WTC11 (cell line): ENCODE data around the gene ABCB11. TPM values are rescaled to one million over a fixed set of nuclear protein-coding genes. Genes with fewer than 3 reads are reported as not detected.
"Not testable (repeated sequence)": the region's sequence is repeated elsewhere in the genome, so short reads cannot be mapped to it uniquely, and the experiment has no call there.

ENCODE experiments used
- ATAC-seq: fragments of 200-7000 bp; cut with Tn5 transposase; 2 replicates; pipeline ENCODE4 v1.10.0; 2021; ENCODE audit warnings: mild to moderate bottlenecking, moderate library complexity
- CTCF ChIA-PET: fragments of 300-600 bp; sonication (Branson Sonifier 250); formaldehyde crosslinking; loops from one replicate; lab custom pipeline; 2021; ENCODE audit warnings: antibody characterized with exemption; lab: Charles Lee
- POLR2A ChIA-PET: fragments of 350-600 bp; sonication (Branson Sonifier 250); formaldehyde crosslinking; loops from one replicate; lab custom pipeline; 2021; ENCODE audit warnings: antibody characterized with exemption; lab: Charles Lee
- DNase-seq: peaks from one replicate; pipeline ENCODE4 v3.0.0; 2021; ENCODE audit warnings: low spot score
- H3K27ac Mint-ChIP-seq: 2 replicates; pipeline ENCODE4 v1.8.0; 2021; ENCODE audit warnings: mixed read lengths
- H3K27me3 Mint-ChIP-seq: 2 replicates; pipeline ENCODE4 v1.8.0; 2021; ENCODE audit warnings: low read depth, mild to moderate bottlenecking, moderate library complexity, mixed read lengths
- H3K36me3 Mint-ChIP-seq: 2 replicates; pipeline ENCODE4 v1.8.0; 2021; ENCODE audit warnings: mixed read lengths
- H3K4me1 Mint-ChIP-seq: 2 replicates; pipeline ENCODE4 v1.8.0; 2022; ENCODE audit warnings: mixed read lengths
- H3K4me3 Mint-ChIP-seq: 2 replicates; pipeline ENCODE4 v1.8.0; 2021; ENCODE audit warnings: mild to moderate bottlenecking, moderate library complexity, mixed read lengths
- H3K9me3 Mint-ChIP-seq: 2 replicates; pipeline ENCODE4 v1.8.0; 2021; ENCODE audit warnings: mixed read lengths
- ATF2 ChIP-seq: sonication (generic); formaldehyde crosslinking; IDR thresholded peaks from 2 replicates; pipeline ENCODE4 v1.8.1; 2022; ENCODE audit warnings: low read depth, missing genetic modification reagents, borderline replicate concordance
- ATF6 ChIP-seq: sonication (generic); formaldehyde crosslinking; IDR thresholded peaks from 2 replicates; pipeline ENCODE4 v1.8.1; 2023; ENCODE audit warnings: mild to moderate bottlenecking, missing genetic modification reagents
- CTCF ChIP-seq: fragments of 200-600 bp; IDR thresholded peaks from 2 replicates; pipeline ENCODE4 v1.8.0; 2022; ENCODE audit warnings: antibody characterized with exemption
- ETV6 ChIP-seq: sonication (generic); formaldehyde crosslinking; IDR thresholded peaks from 2 replicates; pipeline ENCODE4 v1.8.1; 2022; ENCODE audit warnings: mild to moderate bottlenecking, missing genetic modification reagents
- HMGA2 ChIP-seq: fragments of 250-450 bp; sonication (Bioruptor Pico); IDR thresholded peaks from 2 replicates; pipeline ENCODE4 v1.4.0; 2021; ENCODE audit warnings: mild to moderate bottlenecking, moderate library complexity
- IRF2 ChIP-seq: sonication (generic); formaldehyde crosslinking; IDR thresholded peaks from 2 replicates; pipeline ENCODE4 v1.8.0; 2022; ENCODE audit warnings: low read depth, missing genetic modification reagents, borderline replicate concordance
- JUN ChIP-seq: sonication (generic); formaldehyde crosslinking; IDR thresholded peaks from 2 replicates; pipeline ENCODE4 v1.8.0; 2023; ENCODE audit warnings: mild to moderate bottlenecking, missing genetic modification reagents
- NFATC4 ChIP-seq: fragments of 250-450 bp; sonication (Bioruptor Pico); IDR thresholded peaks from 2 replicates; pipeline ENCODE4 v1.9.0; 2021; ENCODE audit warnings: mild to moderate bottlenecking
- NR2C2 ChIP-seq: sonication (generic); formaldehyde crosslinking; IDR thresholded peaks from 2 replicates; pipeline ENCODE4 v1.8.0; 2022; ENCODE audit warnings: mild to moderate bottlenecking, missing genetic modification reagents
- RELA ChIP-seq: sonication (generic); formaldehyde crosslinking; IDR thresholded peaks from 2 replicates; pipeline ENCODE4 v1.8.1; 2022; ENCODE audit warnings: missing genetic modification reagents, mild to moderate bottlenecking, borderline replicate concordance
- SMAD3 ChIP-seq: sonication (generic); formaldehyde crosslinking; IDR thresholded peaks from 2 replicates; pipeline ENCODE4 v1.8.0; 2022; ENCODE audit warnings: missing genetic modification reagents, mild to moderate bottlenecking, borderline replicate concordance
- USF1 ChIP-seq: sonication (generic); formaldehyde crosslinking; IDR thresholded peaks from 2 replicates; pipeline ENCODE4 v1.8.0; 2022; ENCODE audit warnings: mild to moderate bottlenecking, missing genetic modification reagents
- ZMAT4 ChIP-seq: fragments of 250-450 bp; sonication (Bioruptor Pico); IDR thresholded peaks from 2 replicates; pipeline ENCODE4 v1.9.0; 2021; ENCODE audit warnings: mild to moderate bottlenecking
- ZNF396 ChIP-seq: fragments of 250-450 bp; sonication (Bioruptor Pico); IDR thresholded peaks from 2 replicates; pipeline ENCODE4 v1.8.0; 2021; ENCODE audit warnings: mild to moderate bottlenecking, moderate library complexity, borderline replicate concordance
- ZNF416 ChIP-seq: fragments of 250-450 bp; sonication (Bioruptor Pico); IDR thresholded peaks from 2 replicates; pipeline ENCODE4 v1.9.0; 2021; ENCODE audit warnings: mild to moderate bottlenecking, inconsistent platforms
- ZNF671 ChIP-seq: fragments of 250-450 bp; sonication (Bioruptor Pico); IDR thresholded peaks from 2 replicates; pipeline ENCODE4 v1.8.0; 2021; ENCODE audit warnings: mild to moderate bottlenecking
- total RNA-seq: library from RNA; stranded (reverse); gene quantifications from 3 replicates; pipeline ENCODE4 v1.2.3, GENCODE V29; 2021
- TF ChIP-seq, protein P1 (sequence below): fragments of 250-450 bp; sonication (Bioruptor Pico); IDR thresholded peaks from 2 replicates; pipeline ENCODE4 v2.1.2; 2022; ENCODE audit warnings: mild to moderate bottlenecking, moderate library complexity
- TF ChIP-seq, protein P2 (sequence below): fragments of 250-450 bp; sonication (Bioruptor Pico); IDR thresholded peaks from 2 replicates; pipeline ENCODE4 v1.9.0; 2021; ENCODE audit warnings: mild to moderate bottlenecking, borderline replicate concordance

The ABCB11 gene
- total RNA-seq, 1 experiment from 2014 or later: 0.77 TPM

GRCh38 chr2:168884975-168885374, 146.1 kb downstream of the ABCB11 start:
- ChIA-PET CTCF (no interaction called here), POLR2A (no interaction called here)
- H3K4me3 Mint-ChIP-seq: no peak overlapping the region
- no peaks in the 10 kb centered on the region for H3K9me3 Mint-ChIP-seq
- peaks cover 24% of the 10 kb centered on the region for H3K36me3 Mint-ChIP-seq
- no peak overlapping the region for H3K27ac Mint-ChIP-seq
- ATAC-seq: no peak
- H3K27me3 Mint-ChIP-seq: no peaks in the 10 kb centered on the region
- TF ChIP-seq ZNF671 (CRISPR knock-in tag): no peak
- no peak for TF ChIP-seq ETV6 (CRISPR knock-in tag)
- TF ChIP-seq JUN: no peak
- TF ChIP-seq ATF2: no peak
- no peak for TF ChIP-seq ZNF396 (CRISPR knock-in tag)
- TF ChIP-seq ATF6 (CRISPR knock-in tag): no peak
- TF ChIP-seq IRF2 (CRISPR knock-in tag): no peak
- TF ChIP-seq NR2C2 (CRISPR knock-in tag): no peak
- TF ChIP-seq, protein P1, sequence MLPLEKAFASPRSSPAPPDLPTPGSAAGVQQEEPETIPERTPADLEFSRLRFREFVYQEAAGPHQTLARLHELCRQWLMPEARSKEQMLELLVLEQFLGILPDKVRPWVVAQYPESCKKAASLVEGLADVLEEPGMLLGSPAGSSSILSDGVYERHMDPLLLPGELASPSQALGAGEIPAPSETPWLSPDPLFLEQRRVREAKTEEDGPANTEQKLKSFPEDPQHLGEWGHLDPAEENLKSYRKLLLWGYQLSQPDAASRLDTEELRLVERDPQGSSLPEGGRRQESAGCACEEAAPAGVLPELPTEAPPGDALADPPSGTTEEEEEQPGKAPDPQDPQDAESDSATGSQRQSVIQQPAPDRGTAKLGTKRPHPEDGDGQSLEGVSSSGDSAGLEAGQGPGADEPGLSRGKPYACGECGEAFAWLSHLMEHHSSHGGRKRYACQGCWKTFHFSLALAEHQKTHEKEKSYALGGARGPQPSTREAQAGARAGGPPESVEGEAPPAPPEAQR (CRISPR knock-in tag): no peak
- no peak for TF ChIP-seq NFATC4
- TF ChIP-seq HMGA2 (CRISPR knock-in tag): no peak
- no peak for TF ChIP-seq RELA (CRISPR knock-in tag)
- no peak for TF ChIP-seq ZMAT4
- no peak for TF ChIP-seq ZNF416 (CRISPR knock-in tag)
- no peak for TF ChIP-seq SMAD3
- TF ChIP-seq CTCF: no peak
- no peak for TF ChIP-seq USF1 (CRISPR knock-in tag)
- TF ChIP-seq, protein P2, sequence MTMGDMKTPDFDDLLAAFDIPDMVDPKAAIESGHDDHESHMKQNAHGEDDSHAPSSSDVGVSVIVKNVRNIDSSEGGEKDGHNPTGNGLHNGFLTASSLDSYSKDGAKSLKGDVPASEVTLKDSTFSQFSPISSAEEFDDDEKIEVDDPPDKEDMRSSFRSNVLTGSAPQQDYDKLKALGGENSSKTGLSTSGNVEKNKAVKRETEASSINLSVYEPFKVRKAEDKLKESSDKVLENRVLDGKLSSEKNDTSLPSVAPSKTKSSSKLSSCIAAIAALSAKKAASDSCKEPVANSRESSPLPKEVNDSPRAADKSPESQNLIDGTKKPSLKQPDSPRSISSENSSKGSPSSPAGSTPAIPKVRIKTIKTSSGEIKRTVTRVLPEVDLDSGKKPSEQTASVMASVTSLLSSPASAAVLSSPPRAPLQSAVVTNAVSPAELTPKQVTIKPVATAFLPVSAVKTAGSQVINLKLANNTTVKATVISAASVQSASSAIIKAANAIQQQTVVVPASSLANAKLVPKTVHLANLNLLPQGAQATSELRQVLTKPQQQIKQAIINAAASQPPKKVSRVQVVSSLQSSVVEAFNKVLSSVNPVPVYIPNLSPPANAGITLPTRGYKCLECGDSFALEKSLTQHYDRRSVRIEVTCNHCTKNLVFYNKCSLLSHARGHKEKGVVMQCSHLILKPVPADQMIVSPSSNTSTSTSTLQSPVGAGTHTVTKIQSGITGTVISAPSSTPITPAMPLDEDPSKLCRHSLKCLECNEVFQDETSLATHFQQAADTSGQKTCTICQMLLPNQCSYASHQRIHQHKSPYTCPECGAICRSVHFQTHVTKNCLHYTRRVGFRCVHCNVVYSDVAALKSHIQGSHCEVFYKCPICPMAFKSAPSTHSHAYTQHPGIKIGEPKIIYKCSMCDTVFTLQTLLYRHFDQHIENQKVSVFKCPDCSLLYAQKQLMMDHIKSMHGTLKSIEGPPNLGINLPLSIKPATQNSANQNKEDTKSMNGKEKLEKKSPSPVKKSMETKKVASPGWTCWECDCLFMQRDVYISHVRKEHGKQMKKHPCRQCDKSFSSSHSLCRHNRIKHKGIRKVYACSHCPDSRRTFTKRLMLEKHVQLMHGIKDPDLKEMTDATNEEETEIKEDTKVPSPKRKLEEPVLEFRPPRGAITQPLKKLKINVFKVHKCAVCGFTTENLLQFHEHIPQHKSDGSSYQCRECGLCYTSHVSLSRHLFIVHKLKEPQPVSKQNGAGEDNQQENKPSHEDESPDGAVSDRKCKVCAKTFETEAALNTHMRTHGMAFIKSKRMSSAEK: no peak
- TF ChIP-seq, all 79 proteins: peak for 0
- peaks cover 8% of the 10 kb centered on the region for H3K4me1 Mint-ChIP-seq
- no peak for DNase-seq

DNA sequence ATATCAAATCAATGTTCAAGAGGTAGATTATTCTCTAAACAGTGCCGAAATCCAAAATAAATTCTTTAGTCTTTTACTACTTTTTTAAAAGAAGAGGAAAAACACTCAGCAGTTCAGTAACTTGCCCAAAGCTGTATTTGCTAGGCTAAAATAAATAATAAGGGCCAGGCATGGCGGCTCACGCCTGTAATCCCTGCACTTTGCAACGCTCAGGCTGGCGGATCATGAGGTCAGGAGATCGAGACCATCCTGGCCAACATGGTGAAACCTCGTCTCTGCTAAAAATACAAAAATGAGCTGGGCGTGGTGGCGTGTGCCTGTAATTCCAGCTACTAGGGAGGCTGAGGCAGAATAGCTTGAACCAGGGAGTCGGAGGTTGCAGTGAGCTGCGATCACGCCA, 149.0 kb downstream of the ABCB11 start:
- ATAC-seq, H3K4me3 Mint-ChIP-seq, H3K4me1 Mint-ChIP-seq, H3K9me3 Mint-ChIP-seq, H3K27me3 Mint-ChIP-seq, H3K27ac Mint-ChIP-seq, DNase-seq, CTCF ChIA-PET, POLR2A ChIA-PET: not testable (repeated sequence)
- H3K36me3 Mint-ChIP-seq: peaks cover 12% of the 10 kb centered on the region
